ENCODE data around the gene BMPER.

The BMPER gene

GRCh38 chr7:34130558-34131295 is 225.4 kb downstream of the BMPER start:
- CTCF ChIA-PET: interaction anchor here (0.9 kb wide), 1 partner anchor 9 kb away, joined by 3 read pairs; no protein-coding TSS in a partner anchor

GRCh38 chr7:34131371-34131770 is 226.0 kb downstream of the BMPER start:
- no peak for TF ChIP-seq CTCF (IDR thresholded peaks at IDR 0.05; ENCODE audit: control extremely low read depth, extremely low read depth, low read depth, missing control alignments)
- no peak for DNase-seq (ENCODE audit: extremely low spot score)
- POLR2A ChIA-PET: no interaction called here
- CTCF ChIA-PET: no interaction called here

More at GRCh38 chr7:34130558-34131295, 225.4 kb downstream of the BMPER start:
- no peak for TF ChIP-seq CTCF (IDR thresholded peaks at IDR 0.05; ENCODE audit: control extremely low read depth, extremely low read depth, low read depth, missing control alignments)
- POLR2A ChIA-PET: no interaction called here
- DNase-seq (ENCODE audit: extremely low spot score): no peak

DNA sequence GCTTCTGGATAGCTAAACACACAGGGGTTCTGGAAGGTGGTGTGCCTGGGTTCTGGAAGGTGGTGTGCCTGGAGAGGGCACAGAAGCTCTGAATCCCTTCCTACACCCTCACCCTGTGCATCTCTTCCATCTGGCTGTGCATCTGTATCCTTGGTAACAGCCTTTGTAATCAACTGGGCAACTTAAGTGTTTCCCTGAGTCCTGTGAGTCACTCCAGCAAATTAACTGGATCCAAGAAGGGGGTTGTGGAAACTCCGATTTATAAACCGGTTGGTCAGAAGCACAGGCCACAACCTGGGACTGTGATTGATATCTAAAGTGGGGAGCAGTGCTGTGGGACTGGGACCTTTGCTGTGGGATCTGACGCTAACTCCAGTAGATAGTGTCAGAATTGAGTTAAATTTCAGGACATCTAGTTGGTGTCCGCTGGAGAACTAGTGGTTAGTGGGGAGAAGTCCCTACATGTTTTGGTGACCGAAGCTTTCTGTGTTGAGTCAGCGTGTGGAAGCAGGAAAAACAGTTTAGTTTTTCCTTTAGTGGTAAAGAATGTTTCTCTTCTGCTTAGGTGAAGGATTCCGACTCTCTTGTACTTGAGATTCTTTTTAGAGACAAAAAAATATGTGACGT is 228.1 kb downstream of the BMPER start:
- DNase-seq (ENCODE audit: extremely low spot score): no peak
- CTCF ChIA-PET: interaction anchor here (1.2 to 1.5 kb wide), 4 partner anchors 10 to 75 kb away, joined by 3 to 4 read pairs (median 3); no protein-coding TSS in a partner anchor

GRCh38 chr7:34133983-34134782 is 228.8 kb downstream of the BMPER start:
- ChIA-PET CTCF (interaction anchor here (0.8 to 1.5 kb wide), 6 partner anchors 10 to 463 kb away, joined by 3 to 5 read pairs (median 4); no protein-coding TSS in a partner anchor), POLR2A (no interaction called here)
- TF ChIP-seq CTCF (IDR thresholded peaks at IDR 0.05; ENCODE audit: control extremely low read depth, extremely low read depth, low read depth, missing control alignments): peak; percentile 39
- peak; percentile 24 for DNase-seq (ENCODE audit: extremely low spot score)

More for the DNA sequence above, 228.1 kb downstream of the BMPER start:
- TF ChIP-seq CTCF (IDR thresholded peaks at IDR 0.05; ENCODE audit: control extremely low read depth, extremely low read depth, low read depth, missing control alignments): no peak
- POLR2A ChIA-PET: no interaction called here

- ChIA-PET POLR2A (no interaction called here), CTCF (interaction anchor here (0.6 to 1.3 kb wide), 2 partner anchors 9 to 14 kb away, joined by 3 to 7 read pairs; no protein-coding TSS in a partner anchor)
- no peak for DNase-seq (ENCODE audit: extremely low spot score)
- no peak for TF ChIP-seq CTCF (IDR thresholded peaks at IDR 0.05; ENCODE audit: control extremely low read depth, extremely low read depth, low read depth, missing control alignments)
Measured at GRCh38 chr7:34135924-34136323, 230.6 kb downstream of the BMPER start.

- TF ChIP-seq CTCF (IDR thresholded peaks at IDR 0.05; ENCODE audit: control extremely low read depth, extremely low read depth, low read depth, missing control alignments): no peak
- ChIA-PET POLR2A (no interaction called here), CTCF (no interaction called here)
- no peak for DNase-seq (ENCODE audit: extremely low spot score)
Measured at GRCh38 chr7:34136698-34137097, 231.4 kb downstream of the BMPER start.
